ENCODE measurements around the gene CMIP. TPM values are rescaled to one million over a fixed set of nuclear protein-coding genes. Genes with fewer than 3 reads are reported as not detected.
"Not testable (repeated sequence)": the region's sequence is repeated elsewhere in the genome, so short reads cannot be mapped to it uniquely, and the experiment has no call there.

The CMIP gene
- total RNA-seq, 2 donors from 2014 or later = 30.1 to 95.1 TPM

DNA sequence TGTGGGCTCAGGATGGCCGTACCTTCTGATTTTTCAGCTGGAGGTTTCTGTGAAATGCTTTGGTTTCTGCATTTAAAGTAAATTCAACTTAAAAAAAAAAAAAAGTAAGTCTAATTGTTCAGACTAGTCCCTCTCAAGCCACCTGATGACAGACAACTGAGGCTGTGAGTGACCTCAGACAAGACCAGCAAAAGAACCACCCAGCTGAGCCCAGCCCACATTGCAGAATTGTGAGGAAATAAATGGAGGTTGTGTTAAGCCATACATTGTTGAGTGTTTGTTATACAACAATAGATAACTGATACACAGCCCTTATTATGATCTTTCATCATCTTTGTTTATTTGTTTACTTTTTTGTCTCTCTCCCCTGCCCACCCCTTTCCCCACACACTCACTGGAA lies 44.7 kb upstream of the CMIP start:
- H3K4me3 ChIP-seq = no peak overlapping the region
- H3K4me1 ChIP-seq (replicated peaks) = no peaks in the 10 kb centered on the region
- TF ChIP-seq POLR2AphosphoS5 (IDR thresholded peaks at IDR 0.05) = no peak
- no peak for TF ChIP-seq POLR2A (IDR thresholded peaks at IDR 0.05)
- TF ChIP-seq, protein P1, sequence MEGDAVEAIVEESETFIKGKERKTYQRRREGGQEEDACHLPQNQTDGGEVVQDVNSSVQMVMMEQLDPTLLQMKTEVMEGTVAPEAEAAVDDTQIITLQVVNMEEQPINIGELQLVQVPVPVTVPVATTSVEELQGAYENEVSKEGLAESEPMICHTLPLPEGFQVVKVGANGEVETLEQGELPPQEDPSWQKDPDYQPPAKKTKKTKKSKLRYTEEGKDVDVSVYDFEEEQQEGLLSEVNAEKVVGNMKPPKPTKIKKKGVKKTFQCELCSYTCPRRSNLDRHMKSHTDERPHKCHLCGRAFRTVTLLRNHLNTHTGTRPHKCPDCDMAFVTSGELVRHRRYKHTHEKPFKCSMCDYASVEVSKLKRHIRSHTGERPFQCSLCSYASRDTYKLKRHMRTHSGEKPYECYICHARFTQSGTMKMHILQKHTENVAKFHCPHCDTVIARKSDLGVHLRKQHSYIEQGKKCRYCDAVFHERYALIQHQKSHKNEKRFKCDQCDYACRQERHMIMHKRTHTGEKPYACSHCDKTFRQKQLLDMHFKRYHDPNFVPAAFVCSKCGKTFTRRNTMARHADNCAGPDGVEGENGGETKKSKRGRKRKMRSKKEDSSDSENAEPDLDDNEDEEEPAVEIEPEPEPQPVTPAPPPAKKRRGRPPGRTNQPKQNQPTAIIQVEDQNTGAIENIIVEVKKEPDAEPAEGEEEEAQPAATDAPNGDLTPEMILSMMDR (IDR thresholded peaks at IDR 0.05) = no peak
- peaks cover 6% of the 10 kb centered on the region for H3K9me3 ChIP-seq
- H3K36me3 ChIP-seq = no peaks in the 10 kb centered on the region
- H3K27ac ChIP-seq = no peak overlapping the region
- intact Hi-C loops (cut with DNase I) = loop anchor here (5.0 kb wide), 1 partner anchor 337 kb away; no protein-coding TSS in a partner anchor
- 94% methylated on average over 1 of the region's 1 CpG for WGBS
- H3K27me3 ChIP-seq (replicated peaks; ENCODE audit: insufficient read depth) = no peaks in the 10 kb centered on the region
- DNase-seq (ENCODE audit: low spot score) = no peak

DNA sequence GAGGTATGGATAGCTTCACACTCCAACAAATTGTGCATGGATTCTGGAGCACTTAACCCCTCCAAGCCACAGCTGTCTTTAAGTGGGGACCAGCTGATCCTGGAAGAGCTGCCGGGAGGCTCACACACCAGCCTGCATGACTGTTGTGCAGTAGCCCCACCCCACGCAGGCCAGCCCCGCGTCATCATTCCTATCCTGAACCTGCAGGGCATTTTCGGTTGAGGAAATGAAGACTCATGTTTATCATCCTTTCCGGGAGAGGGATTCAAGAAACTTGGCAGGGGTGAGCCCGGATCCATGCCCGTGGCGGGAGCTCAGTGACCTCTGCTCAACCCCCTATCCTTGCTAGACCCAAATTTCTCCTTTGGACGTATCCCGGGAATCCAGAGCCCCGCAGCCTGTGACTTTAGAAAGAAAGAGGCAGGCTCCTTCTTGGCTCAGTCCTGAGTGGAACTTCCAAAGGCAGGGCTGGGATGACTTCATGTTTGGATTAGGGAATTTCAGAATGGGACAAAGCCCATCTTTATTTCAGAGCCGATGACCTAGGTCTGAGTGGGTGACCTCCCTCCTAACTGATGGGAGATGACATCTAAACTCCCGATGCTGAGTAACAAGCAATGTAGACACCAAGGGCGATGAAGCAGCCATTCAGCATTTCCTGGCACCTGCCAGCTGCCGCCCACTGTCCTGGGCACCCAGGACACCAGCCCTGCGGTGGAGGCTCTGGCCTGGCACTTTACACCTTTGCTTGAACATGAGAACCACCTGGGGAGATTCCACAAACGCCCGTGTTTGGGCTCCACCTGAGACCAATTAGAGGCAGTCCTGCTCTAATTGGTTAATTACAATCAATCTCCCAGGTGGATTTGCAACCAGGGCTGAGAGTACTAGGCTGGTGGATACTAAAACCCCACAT lies 43.3 kb upstream of the CMIP start:
- intact Hi-C loops (cut with DNase I) = loop anchor here (5.0 kb wide), 1 partner anchor 336 kb away; no protein-coding TSS in a partner anchor
- Histone ChIP-seq H3K4me3 (no peak overlapping the region), H3K36me3 (no peaks in the 10 kb centered on the region), H3K4me1 (replicated peaks) (no peaks in the 10 kb centered on the region), H3K27ac (no peak overlapping the region), H3K27me3 (replicated peaks; ENCODE audit: insufficient read depth) (no peaks in the 10 kb centered on the region), H3K9me3 (peaks cover 6% of the 10 kb centered on the region)
- TF ChIP-seq, protein P1 (IDR thresholded peaks at IDR 0.05) = no peak
- TF ChIP-seq POLR2AphosphoS5 (IDR thresholded peaks at IDR 0.05) = peak; percentile 7
- DNase-seq (ENCODE audit: low spot score) = peak; percentile 13
- 51% methylated on average over 19 of the region's 19 CpGs for WGBS

DNA sequence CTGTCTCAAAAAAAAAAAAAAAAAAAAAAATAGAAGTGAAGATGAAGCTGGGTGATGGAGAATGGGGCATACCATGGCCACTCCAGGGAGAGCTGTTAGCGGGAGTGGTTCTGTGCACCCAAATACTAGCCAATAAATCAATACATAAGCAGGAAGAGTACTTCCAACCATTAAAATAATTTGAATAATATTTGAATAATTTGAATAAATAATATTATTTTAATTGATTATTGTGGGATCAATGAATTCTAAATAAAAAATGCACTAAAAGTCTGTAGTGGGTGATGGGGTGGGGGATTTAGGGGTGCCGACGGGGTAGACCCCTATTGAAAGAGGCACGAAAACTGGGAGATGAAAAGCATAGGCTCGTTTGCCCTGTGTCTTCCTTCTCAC lies 41.4 kb upstream of the CMIP start:
- Histone ChIP-seq H3K27me3 (replicated peaks; ENCODE audit: insufficient read depth) (no peaks in the 10 kb centered on the region), H3K4me1 (replicated peaks) (no peaks in the 10 kb centered on the region), H3K4me3 (no peak overlapping the region), H3K9me3 (peaks cover 6% of the 10 kb centered on the region), H3K36me3 (no peaks in the 10 kb centered on the region), H3K27ac (no peak overlapping the region)
- 29% methylated on average over 5 of the region's 5 CpGs for WGBS
- intact Hi-C loops (cut with DNase I) = loop anchor here (2.0 to 5.0 kb wide), 2 partner anchors 320 to 334 kb away; no protein-coding TSS in a partner anchor
- DNase-seq (ENCODE audit: low spot score) = no peak
- TF ChIP-seq POLR2AphosphoS5 (IDR thresholded peaks at IDR 0.05) (no peak), POLR2A (IDR thresholded peaks at IDR 0.05) (no peak)
- TF ChIP-seq, protein P1 (IDR thresholded peaks at IDR 0.05) = no peak

DNA sequence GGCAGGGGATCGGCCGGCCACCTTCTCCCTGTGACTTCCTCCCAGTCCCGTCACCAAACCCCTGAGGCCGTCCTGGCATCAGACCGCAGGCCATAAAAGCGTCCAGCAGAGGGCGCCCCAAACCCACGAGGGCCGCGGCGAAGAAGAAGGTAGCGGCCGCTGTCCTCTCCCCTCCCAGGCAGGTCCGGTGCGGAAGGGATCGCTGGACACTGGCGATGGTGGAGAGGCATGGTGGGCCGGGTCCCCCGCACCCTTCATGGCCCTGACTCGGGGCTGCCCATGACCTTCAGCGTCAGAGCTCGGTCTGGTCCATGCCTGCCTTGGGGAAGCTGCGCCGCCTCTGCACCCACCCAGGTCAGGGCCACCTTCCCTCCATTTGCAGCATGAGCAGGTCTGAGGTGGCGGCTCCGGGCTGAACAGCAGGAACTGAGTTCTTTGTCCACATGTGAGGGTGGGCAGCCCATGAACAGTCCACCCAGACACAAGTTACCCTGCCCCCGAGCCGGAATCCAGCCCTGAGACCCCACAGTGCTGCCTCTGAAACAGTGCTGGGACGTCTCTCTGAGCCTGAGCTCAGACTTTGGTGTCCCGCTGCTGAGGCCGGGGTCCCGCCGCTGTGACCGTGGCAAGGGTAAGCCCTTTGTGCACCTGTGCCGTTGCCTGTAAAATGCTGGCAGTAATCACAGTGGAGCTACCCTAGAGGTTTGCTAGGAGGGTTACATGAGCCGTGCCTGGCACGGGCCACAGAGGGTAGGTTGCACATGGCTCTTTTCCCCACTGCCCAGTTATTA lies 40.8 kb upstream of the CMIP start:
- H3K9me3 ChIP-seq = peaks cover 6% of the 10 kb centered on the region
- H3K4me1 ChIP-seq (replicated peaks) = no peaks in the 10 kb centered on the region
- H3K4me3 ChIP-seq = no peak overlapping the region
- H3K27ac ChIP-seq = no peak overlapping the region
- H3K27me3 ChIP-seq (replicated peaks; ENCODE audit: insufficient read depth) = no peaks in the 10 kb centered on the region
- WGBS = 30% methylated on average over 33 of the region's 37 CpGs
- no peaks in the 10 kb centered on the region for H3K36me3 ChIP-seq
- intact Hi-C loops (cut with DNase I) = loop anchor here (2.0 to 5.0 kb wide), 2 partner anchors 319 to 334 kb away; no protein-coding TSS in a partner anchor
- TF ChIP-seq POLR2A (IDR thresholded peaks at IDR 0.05) = no peak
- TF ChIP-seq POLR2AphosphoS5 (IDR thresholded peaks at IDR 0.05) = peak; percentile 70
- TF ChIP-seq, protein P1 (IDR thresholded peaks at IDR 0.05) = peak; percentile 92 to 98 (median 96)
- DNase-seq (ENCODE audit: low spot score) = peak; percentile 82

DNA sequence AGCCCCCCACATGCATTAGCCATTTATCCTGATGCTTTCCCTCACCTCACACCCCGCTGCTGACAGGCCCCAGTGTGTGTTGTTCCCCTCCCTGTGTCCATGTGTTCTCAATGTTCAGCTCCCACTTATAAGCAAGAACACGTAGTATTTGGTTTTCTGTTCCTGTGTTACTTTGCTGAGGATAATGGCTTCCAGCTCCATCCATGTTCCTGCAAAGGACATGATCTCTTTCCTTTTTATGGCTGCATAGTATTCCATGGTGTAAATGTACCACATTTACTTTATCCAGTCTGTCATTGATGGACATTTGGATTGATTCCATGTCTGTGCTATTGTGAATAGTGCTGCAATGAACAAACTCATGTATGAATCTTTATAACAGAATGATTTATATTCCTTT lies 39.6 kb upstream of the CMIP start:
- H3K4me1 ChIP-seq (replicated peaks); H3K27ac ChIP-seq; H3K27me3 ChIP-seq (replicated peaks; ENCODE audit: insufficient read depth); H3K4me3 ChIP-seq; H3K9me3 ChIP-seq; H3K36me3 ChIP-seq; intact Hi-C loops (cut with DNase I); DNase-seq (ENCODE audit: low spot score): not testable (repeated sequence)
- 96% methylated on average over 2 of the region's 2 CpGs for WGBS

Measured in prostate gland (tissue), 2 donors.